ENCODE data around the gene RS1.

Gene RS1

GRCh38 chrX:18672008-18672407, at the start of gene RS1:
TSS of gene RS1 (minus strand) at chrX:18672108. CDS start at chrX:18672068, 40 bp downstream.
- no peak for DNase-seq

GRCh38 chrX:18719852-18720251, 47.9 kb upstream of the RS1 start:
- no peak for DNase-seq

- no peak for DNase-seq
Observed at GRCh38 chrX:18714910-18715309, 43.0 kb upstream of the RS1 start.

- no peak for DNase-seq
Observed at GRCh38 chrX:18709833-18710232, 37.9 kb upstream of the RS1 start.

- no peak for DNase-seq
Observed at GRCh38 chrX:18707426-18708049, 35.6 kb upstream of the RS1 start, which contains the start of gene PPEF1. TSS of gene PPEF1 (plus strand) at chrX:18707645. CDS start at chrX:18707781, 136 bp downstream.

GRCh38 chrX:18702362-18703195, 30.7 kb upstream of the RS1 start:
- no peak for DNase-seq

GRCh38 chrX:18701621-18702361, 29.9 kb upstream of the RS1 start:
- DNase-seq = no peak

- DNase-seq = no peak
Observed at GRCh38 chrX:18698737-18699650, 27.1 kb upstream of the RS1 start.

- DNase-seq = no peak
Observed at GRCh38 chrX:18696653-18697052, 24.7 kb upstream of the RS1 start.

- no peak for DNase-seq
Observed at GRCh38 chrX:18692541-18692940, 20.6 kb upstream of the RS1 start.

GRCh38 chrX:18691431-18691830, 19.5 kb upstream of the RS1 start:
- DNase-seq = no peak

GRCh38 chrX:18687856-18688495, 16.1 kb upstream of the RS1 start:
- DNase-seq = no peak

- no peak for DNase-seq
Observed at GRCh38 chrX:18682979-18683387, 11.1 kb upstream of the RS1 start.

- no peak for DNase-seq
Observed at GRCh38 chrX:18681996-18682395, 10.1 kb upstream of the RS1 start.

GRCh38 chrX:18677161-18677869, 5.4 kb upstream of the RS1 start:
- no peak for DNase-seq

GRCh38 chrX:18676470-18676869, 4.6 kb upstream of the RS1 start:
- no peak for DNase-seq

- DNase-seq = no peak
Observed at GRCh38 chrX:18676050-18676449, 4.1 kb upstream of the RS1 start.

- DNase-seq = peak; percentile 77
Observed at GRCh38 chrX:18674788-18675735, 3.2 kb upstream of the RS1 start.

GRCh38 chrX:18674417-18674787, 2.5 kb upstream of the RS1 start:
- peak; percentile 7 for DNase-seq
